Neural progenitor cell (in vitro differentiated cells): Measurements from ENCODE around the gene FRRS1L. TPM values are rescaled to one million over a fixed set of nuclear protein-coding genes. Genes with fewer than 3 reads are reported as not detected.

Experiments
- DNase-seq: peaks from one replicate; pipeline ENCODE4 v3.0.0-alpha.2; 2016; ENCODE audit warnings: low spot score
- H2AFZ ChIP-seq: fragments of 200-600 bp; sonication (generic); replicated peaks from 2 replicates; pipeline ENCODE4 v1.6.1; 2016; ENCODE audit warnings: antibody characterized with exemption
- H3F3A ChIP-seq: fragments of 200-600 bp; sonication (generic); 2 replicates; pipeline ENCODE4 v1.6.1; 2016; ENCODE audit warnings: antibody characterized with exemption, low read depth
- H3K27ac ChIP-seq: fragments of 200-600 bp; sonication (generic); 2 replicates; pipeline ENCODE4 v1.5.1; 2016; ENCODE audit warnings: mild to moderate bottlenecking
- H3K27me3 ChIP-seq: fragments of 200-600 bp; sonication (generic); 2 replicates; pipeline ENCODE4 v1.6.1; 2016; ENCODE audit warnings: mild to moderate bottlenecking, moderate library complexity
- H3K36me3 ChIP-seq: fragments of 200-600 bp; sonication (generic); 2 replicates; pipeline ENCODE4 v1.5.1; 2016
- H3K4me1 ChIP-seq: fragments of 200-600 bp; sonication (generic); 2 replicates; pipeline ENCODE4 v1.6.1; 2016; ENCODE audit warnings: mixed run types
- H3K4me2 ChIP-seq: fragments of 200-600 bp; sonication (generic); 2 replicates; pipeline ENCODE4 v1.6.1; 2016
- H3K4me3 ChIP-seq: fragments of 200-600 bp; sonication (generic); 2 replicates; pipeline ENCODE4 v1.5.1; 2016
- H3K79me2 ChIP-seq: fragments of 200-600 bp; sonication (generic); 2 replicates; pipeline ENCODE4 v1.6.1; 2016; ENCODE audit warnings: low read depth
- H3K9ac ChIP-seq: fragments of 200-600 bp; sonication (generic); 2 replicates; pipeline ENCODE4 v1.6.1; 2016
- H3K9me3 ChIP-seq: fragments of 200-600 bp; sonication (generic); 2 replicates; pipeline ENCODE4 v1.5.1; 2016; ENCODE audit warnings: low read depth
- H4K20me1 ChIP-seq: fragments of 200-600 bp; sonication (generic); 2 replicates; pipeline ENCODE4 v1.6.1; 2016; ENCODE audit warnings: low read depth
- H3K27ac Mint-ChIP-seq: 3 replicates; pipeline ENCODE4 v1.8.0; 2021; ENCODE audit warnings: mixed read lengths
- H3K27me3 Mint-ChIP-seq: 2 replicates; pipeline ENCODE4 v1.8.0; 2022; ENCODE audit warnings: low read depth, mild to moderate bottlenecking, inconsistent platforms, moderate library complexity, mixed read lengths; ENCODE audit not compliant: insufficient read depth
- H3K36me3 Mint-ChIP-seq: 3 replicates; pipeline ENCODE4 v1.8.0; 2021; ENCODE audit warnings: mixed read lengths
- H3K4me1 Mint-ChIP-seq: 3 replicates; pipeline ENCODE4 v1.8.0; 2021; ENCODE audit warnings: mixed read lengths
- H3K4me3 Mint-ChIP-seq: 3 replicates; pipeline ENCODE4 v1.8.0; 2021; ENCODE audit warnings: mild to moderate bottlenecking, moderate library complexity, mixed read lengths
- H3K9me3 Mint-ChIP-seq: 3 replicates; pipeline ENCODE4 v1.8.0; 2020; ENCODE audit warnings: mixed read lengths
- EZH2 ChIP-seq: fragments of 200-600 bp; sonication (generic); IDR thresholded peaks from 2 replicates; pipeline ENCODE4 v1.6.1; 2017; ENCODE audit warnings: antibody characterized with exemption, mild to moderate bottlenecking, moderate library complexity
- EZH2phosphoT487 ChIP-seq: fragments of 200-600 bp; sonication (generic); IDR thresholded peaks from 2 replicates; pipeline ENCODE4 v1.6.1; 2017; ENCODE audit warnings: antibody characterized with exemption
- total RNA-seq: library from RNA; depleted of rRNA; stranded (reverse); fragments of >200 nt; gene quantifications from 2 replicates; pipeline ENCODE4 v1.2.3, GENCODE V29; 2015; ENCODE audit warnings: low replicate concordance
- TF ChIP-seq, protein P1 (sequence below): fragments of 200-600 bp; sonication (generic); IDR thresholded peaks from 2 replicates; pipeline ENCODE4 v1.5.1; 2017; ENCODE audit warnings: antibody characterized with exemption, mild to moderate bottlenecking

The FRRS1L gene
- total RNA-seq, 1 donor from 2014 or later, result 13.3 TPM

DNA sequence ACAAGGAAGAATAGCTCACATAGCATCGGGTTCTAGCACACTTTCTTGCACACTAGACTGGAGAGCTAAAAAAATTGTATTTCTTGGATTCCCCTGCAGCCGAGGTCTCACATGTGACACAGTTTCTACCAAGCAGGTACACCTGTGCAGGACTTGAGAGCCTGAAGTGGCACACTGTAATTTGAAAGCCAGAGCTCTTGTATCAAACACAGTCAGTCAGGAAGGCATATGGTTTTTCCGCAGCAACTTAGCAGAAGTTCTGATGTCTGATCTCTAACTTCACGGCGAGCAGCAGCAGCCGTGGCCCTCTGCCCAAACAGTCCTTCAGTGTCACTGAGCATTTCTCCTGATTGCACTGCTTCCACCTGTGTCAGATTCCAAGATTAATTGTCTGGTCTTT, 72.8 kb downstream of the FRRS1L start:
- no peak for DNase-seq
- Histone ChIP-seq H4K20me1 (peaks cover 61% of the 10 kb centered on the region), H3K79me2 (peaks cover 73% of the 10 kb centered on the region), H3K4me2 (no peak overlapping the region), H3K4me1 (peaks cover 13% of the 10 kb centered on the region), H3K9me3 (no peaks in the 10 kb centered on the region), H3F3A (peaks cover 3% of the 10 kb centered on the region), H3K27ac (no peak overlapping the region), H3K36me3 (peaks cover 7% of the 10 kb centered on the region), H3K27me3 (no peaks in the 10 kb centered on the region), H3K4me3 (no peak overlapping the region), H3K9ac (no peak overlapping the region), H2AFZ (no peak overlapping the region)
- no peak for TF ChIP-seq EZH2
- TF ChIP-seq EZH2phosphoT487, result no peak
- TF ChIP-seq, protein P1, sequence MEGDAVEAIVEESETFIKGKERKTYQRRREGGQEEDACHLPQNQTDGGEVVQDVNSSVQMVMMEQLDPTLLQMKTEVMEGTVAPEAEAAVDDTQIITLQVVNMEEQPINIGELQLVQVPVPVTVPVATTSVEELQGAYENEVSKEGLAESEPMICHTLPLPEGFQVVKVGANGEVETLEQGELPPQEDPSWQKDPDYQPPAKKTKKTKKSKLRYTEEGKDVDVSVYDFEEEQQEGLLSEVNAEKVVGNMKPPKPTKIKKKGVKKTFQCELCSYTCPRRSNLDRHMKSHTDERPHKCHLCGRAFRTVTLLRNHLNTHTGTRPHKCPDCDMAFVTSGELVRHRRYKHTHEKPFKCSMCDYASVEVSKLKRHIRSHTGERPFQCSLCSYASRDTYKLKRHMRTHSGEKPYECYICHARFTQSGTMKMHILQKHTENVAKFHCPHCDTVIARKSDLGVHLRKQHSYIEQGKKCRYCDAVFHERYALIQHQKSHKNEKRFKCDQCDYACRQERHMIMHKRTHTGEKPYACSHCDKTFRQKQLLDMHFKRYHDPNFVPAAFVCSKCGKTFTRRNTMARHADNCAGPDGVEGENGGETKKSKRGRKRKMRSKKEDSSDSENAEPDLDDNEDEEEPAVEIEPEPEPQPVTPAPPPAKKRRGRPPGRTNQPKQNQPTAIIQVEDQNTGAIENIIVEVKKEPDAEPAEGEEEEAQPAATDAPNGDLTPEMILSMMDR, result no peak
- Mint-ChIP-seq H3K4me1 (peaks cover 15% of the 10 kb centered on the region), H3K9me3 (no peaks in the 10 kb centered on the region), H3K27me3 (peaks cover 2% of the 10 kb centered on the region), H3K36me3 (peaks cover 17% of the 10 kb centered on the region), H3K4me3 (no peak overlapping the region), H3K27ac (no peak overlapping the region)

DNA sequence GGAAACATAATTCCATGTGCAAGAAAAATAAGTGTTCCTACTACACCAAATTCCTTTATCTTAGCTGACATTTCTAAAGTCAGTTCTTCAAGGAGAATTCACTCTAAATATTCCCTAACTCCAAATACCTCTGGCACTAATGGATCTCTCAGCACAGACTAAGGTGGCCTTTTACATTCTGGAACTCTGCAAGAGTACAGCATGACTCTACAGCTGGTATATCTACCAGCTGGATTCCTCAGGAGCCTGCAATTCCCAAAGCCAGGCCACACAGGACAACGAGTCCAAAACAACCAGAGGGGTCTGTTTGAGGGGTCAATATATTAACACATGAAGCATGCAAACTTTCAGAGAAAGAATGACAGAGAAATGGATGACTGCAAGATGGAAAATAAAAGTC, 74.5 kb downstream of the FRRS1L start:
- peaks cover 44% of the 10 kb centered on the region for H4K20me1 ChIP-seq
- H3K27ac ChIP-seq, result no peak overlapping the region
- no peak overlapping the region for H3K4me3 ChIP-seq
- H3K4me1 ChIP-seq, result no peaks in the 10 kb centered on the region
- no peak overlapping the region for H3K4me2 ChIP-seq
- H3K36me3 ChIP-seq, result peaks cover 7% of the 10 kb centered on the region
- H2AFZ ChIP-seq, result no peak overlapping the region
- DNase-seq, result no peak
- H3K27me3 ChIP-seq, result no peaks in the 10 kb centered on the region
- no peak for TF ChIP-seq EZH2phosphoT487
- TF ChIP-seq, protein P1, result no peak
- no peak for TF ChIP-seq EZH2
- H3K4me3 Mint-ChIP-seq, result no peak overlapping the region
- H3K9me3 ChIP-seq, result no peaks in the 10 kb centered on the region
- peaks cover 2% of the 10 kb centered on the region for H3K27me3 Mint-ChIP-seq
- H3F3A ChIP-seq, result no peaks in the 10 kb centered on the region
- no peak overlapping the region for H3K9ac ChIP-seq
- H3K4me1 Mint-ChIP-seq, result no peaks in the 10 kb centered on the region
- no peaks in the 10 kb centered on the region for H3K9me3 Mint-ChIP-seq
- H3K27ac Mint-ChIP-seq, result no peak overlapping the region
- H3K36me3 Mint-ChIP-seq, result peaks cover 21% of the 10 kb centered on the region
- H3K79me2 ChIP-seq, result peaks cover 56% of the 10 kb centered on the region

DNA sequence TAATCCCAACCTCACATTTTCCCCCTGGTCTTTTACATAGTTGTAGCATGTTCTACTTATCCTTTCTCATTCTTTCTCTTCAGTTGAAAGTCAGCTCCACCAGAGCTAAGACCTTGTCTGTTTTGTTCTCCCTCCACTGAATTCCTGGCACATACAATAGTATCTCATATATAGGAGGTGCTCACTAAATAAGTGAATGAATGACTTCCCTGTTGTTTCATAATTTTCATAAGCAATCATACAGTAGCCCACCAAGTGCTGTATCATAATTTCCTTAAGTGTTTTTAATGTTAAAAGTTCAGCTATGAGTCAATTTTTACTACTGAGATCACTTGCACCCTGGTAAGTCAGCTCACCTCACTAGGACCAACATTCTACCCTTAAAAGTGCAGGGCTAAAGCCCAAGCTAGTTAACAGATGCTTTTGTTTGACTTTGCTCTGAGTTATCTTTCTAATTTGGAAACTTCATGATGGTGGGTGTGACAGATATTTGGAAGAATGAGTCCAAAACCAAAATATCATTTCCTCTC, 74.9 kb downstream of the FRRS1L start:
- Mint-ChIP-seq H3K4me3 (no peak overlapping the region), H3K36me3 (peaks cover 24% of the 10 kb centered on the region), H3K27me3 (peaks cover 2% of the 10 kb centered on the region), H3K4me1 (no peaks in the 10 kb centered on the region), H3K9me3 (no peaks in the 10 kb centered on the region), H3K27ac (no peak overlapping the region)
- Histone ChIP-seq H3K9me3 (no peaks in the 10 kb centered on the region), H3K79me2 (peaks cover 52% of the 10 kb centered on the region), H3K9ac (no peak overlapping the region), H3K27me3 (no peaks in the 10 kb centered on the region), H3K4me3 (no peak overlapping the region), H3K27ac (no peak overlapping the region), H3K4me1 (no peaks in the 10 kb centered on the region), H4K20me1 (peaks cover 39% of the 10 kb centered on the region), H3K36me3 (peaks cover 7% of the 10 kb centered on the region), H2AFZ (no peak overlapping the region), H3K4me2 (no peak overlapping the region), H3F3A (no peaks in the 10 kb centered on the region)
- DNase-seq, result no peak
- TF ChIP-seq, protein P1, result no peak
- no peak for TF ChIP-seq EZH2
